AG10803 (cell line): ENCODE data around the gene MFF.

Experiments
- DNase-seq: peaks from one replicate; pipeline ENCODE4 v3.0.0; 2010; ENCODE audit warnings: low read depth
- H3K4me3 ChIP-seq: 2 replicates; pipeline ENCODE4 v1.5.1; 2011; ENCODE audit warnings: mild to moderate bottlenecking, low read length, control low read depth
- CTCF ChIP-seq: conservative IDR thresholded peaks from 2 replicates; pipeline ENCODE4 v1.5.1; 2011; ENCODE audit warnings: mild to moderate bottlenecking, low read length, control low read depth, inconsistent platforms

MFF gene

DNA sequence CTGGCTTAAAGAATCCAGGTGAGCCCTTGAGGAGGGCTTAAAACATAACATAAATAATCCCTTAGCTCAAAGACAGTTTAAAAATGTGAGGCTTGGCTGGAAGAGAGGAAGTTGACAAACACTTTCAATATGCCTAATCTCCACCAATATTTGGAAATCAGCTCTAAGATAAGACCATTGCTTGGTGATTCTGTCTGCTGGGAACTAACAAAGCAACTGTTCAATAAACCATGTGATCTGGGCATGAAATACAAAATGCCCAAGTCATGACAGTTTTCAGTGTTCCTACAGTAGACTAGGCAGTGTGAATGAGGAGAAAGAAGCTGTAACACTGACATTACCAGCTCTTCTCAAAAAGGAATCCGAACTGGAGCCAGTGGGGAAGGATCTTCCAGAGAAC is 10.7 kb downstream of the MFF start:
- TF ChIP-seq CTCF = no peak
- no peak for DNase-seq
- H3K4me3 ChIP-seq = no peak overlapping the region

GRCh38 chr2:227337442-227337841 is 12.4 kb downstream of the MFF start:
- TF ChIP-seq CTCF = no peak
- H3K4me3 ChIP-seq = no peak overlapping the region
- no peak for DNase-seq

DNA sequence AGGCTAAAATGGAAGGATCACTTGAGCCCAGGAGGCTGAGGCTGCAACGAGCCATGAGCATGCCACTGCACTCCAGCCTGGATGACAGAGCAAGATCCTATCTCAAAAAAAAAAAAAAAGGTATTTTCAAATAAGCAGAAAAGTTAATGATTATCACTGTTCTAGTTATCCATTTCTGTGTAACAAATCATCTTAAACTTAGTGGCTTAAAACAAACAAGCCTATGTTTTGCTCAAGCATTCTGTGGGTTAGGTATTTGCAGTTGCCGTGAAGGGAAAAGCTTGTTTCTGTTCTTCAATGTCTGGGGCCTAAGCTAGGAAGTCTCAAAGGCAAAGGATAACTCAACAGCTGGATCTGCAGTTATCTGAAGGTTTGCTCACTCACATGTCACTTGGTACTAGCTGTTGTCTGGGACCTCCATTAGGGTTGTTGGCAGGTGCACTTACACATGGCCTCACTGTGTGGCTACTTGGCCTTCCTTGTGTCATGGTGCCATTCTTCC is 14.1 kb downstream of the MFF start:
- no peak for DNase-seq

DNA sequence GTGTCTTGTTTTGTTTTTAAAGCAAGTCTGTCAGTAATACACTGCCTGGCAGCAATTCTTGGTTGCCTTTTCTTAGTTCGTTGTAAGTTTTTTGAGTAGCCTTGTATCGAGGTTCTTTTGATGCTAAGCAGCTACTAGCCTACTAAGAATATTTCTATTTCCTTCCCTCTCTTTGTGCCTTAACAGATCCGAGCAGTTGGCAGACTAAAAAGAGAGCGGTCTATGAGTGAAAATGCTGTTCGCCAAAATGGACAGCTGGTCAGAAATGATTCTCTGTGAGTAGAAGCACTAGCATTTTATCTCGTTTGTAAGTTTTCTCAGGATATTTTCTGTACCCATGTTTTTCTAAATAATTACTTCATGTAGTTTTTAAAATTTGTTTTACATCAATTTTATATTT is 15.1 kb downstream of the MFF start:
- TF ChIP-seq CTCF = no peak
- no peak overlapping the region for H3K4me3 ChIP-seq
- DNase-seq = no peak

More for the DNA sequence above, 14.1 kb downstream of the MFF start:
- TF ChIP-seq CTCF = no peak
- H3K4me3 ChIP-seq = no peak overlapping the region

- no peak for TF ChIP-seq CTCF
- DNase-seq = no peak
- no peak overlapping the region for H3K4me3 ChIP-seq
These were observed 16.5 kb downstream of the MFF start for GRCh38 chr2:227341553-227341952.

GRCh38 chr2:227344231-227344630 is 19.2 kb downstream of the MFF start:
- DNase-seq = no peak
- TF ChIP-seq CTCF = no peak
- no peak overlapping the region for H3K4me3 ChIP-seq

DNA sequence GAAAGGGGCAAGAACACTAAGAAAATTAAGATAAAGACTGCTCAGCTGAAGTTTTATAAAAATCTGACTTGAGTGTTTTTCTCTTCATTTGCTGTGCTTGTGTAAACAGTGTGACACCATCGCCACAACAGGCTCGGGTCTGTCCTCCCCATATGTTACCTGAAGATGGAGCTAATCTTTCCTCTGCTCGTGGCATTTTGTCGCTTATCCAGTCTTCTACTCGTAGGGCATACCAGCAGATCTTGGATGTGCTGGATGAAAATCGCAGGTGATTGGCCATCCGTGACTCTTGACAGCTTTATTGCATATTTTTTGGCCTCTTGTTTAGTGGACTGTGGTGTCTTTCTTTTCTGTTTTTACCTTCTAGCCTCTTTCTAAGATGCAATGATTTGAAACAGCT is 22.1 kb downstream of the MFF start:
- TF ChIP-seq CTCF = no peak
- no peak overlapping the region for H3K4me3 ChIP-seq
- DNase-seq = no peak
